HL-60/S4 (cell line): ENCODE results near the gene ABCA3.

Source experiments
- in situ Hi-C: fragments of 300-500 bp; cut with MboI; formaldehyde crosslinking; loops from 2 replicates; pipeline ENCODE4 v1.14.3; 2022; ENCODE audit warnings: low sequenced_read_pairs

The ABCA3 gene

DNA sequence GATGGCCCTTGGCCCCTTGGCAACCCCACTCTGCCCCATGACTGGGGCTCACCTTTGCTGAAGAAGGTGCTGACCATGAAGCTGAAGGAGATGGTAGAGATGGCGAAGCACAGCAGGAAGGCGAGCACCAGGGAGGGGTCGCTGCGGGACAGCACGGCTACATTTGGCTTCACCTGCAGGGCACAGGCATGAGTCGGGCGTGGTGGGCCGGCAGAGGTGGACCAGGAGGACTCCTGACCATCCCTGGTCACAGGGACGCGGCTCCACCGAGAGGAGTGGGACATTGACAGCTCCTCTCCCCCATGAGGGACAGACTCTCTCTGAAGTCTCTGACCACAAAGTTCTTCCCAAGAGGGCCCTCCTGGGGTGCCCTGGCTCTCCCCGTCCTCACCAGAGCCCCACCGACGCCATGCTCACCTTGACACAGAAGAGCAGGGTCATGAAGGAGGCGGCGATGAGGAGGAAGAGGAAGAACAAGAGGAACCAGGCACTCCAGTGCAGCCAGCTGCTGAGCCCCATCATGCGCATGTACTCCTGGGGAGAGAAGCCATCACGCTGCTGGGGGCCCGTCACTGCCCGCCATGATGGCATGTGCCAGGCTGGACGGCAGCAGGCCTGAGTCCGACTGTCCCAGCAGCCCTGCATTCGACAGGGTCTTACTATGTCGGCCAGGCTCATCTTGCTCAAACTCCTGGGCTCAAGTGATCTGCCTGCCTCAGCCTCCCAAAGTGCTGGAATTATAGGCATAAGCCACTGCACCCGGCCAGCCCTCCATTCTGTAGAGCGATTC is 23.1 kb downstream of the ABCA3 start:
- in situ Hi-C loops, result no loop called here

DNA sequence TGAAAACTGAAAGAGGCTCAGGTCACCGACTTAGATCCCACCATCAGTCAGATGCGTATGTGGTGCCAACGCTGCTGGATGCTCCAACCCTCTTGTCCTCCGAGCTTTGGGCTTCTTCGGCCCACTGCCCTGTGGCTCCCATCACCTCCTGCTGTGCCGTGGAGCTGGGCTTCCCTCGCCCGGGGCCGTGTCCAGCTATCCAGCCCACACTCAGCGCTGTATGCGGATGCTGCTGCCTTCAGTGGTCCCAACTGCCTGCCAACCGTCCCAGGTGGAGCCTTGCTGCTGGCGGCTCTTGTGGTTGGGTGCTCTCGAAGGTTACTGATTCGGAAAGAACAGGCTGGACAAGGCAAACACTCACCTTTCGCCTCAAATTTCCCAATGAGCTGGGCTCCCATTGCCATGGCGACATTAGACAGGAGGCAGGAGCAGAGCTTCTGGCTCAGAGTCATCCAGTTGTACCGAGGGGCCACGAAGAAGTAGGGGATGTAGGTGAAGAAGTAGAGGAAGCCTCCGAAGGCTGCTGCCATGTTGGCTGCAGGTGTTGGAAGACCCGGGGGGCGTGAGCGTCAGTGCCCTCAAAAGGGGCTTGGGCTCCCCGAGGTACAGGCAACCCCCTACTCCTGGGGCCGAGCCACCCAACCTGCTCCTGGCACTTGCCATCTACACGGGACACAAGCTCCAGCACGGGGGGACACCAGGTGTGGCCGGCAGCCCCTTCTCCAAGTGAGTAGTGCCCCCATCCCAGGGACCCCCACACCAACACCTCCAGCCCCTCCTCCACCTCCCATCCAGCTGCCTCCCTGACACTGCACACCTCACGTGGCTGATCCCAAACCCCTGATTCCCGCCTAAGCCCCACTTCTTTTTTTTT is 32.2 kb downstream of the ABCA3 start:
- in situ Hi-C loops, result no loop called here

DNA sequence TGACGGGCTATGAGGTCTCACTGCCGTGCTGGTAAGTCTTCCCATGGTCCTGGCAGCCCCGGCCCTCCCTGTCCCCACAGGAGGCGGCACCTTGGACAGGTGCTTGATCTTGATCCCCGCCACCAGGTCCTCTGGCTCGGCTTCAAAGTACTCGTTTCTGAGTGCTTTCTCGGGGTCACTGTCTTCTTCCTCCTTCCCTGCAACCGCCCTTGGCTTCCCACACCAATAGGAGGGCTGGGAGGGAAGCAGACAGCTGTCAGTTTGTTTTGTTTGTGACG is 40.7 kb downstream of the ABCA3 start:
- in situ Hi-C loops, result no loop called here

DNA sequence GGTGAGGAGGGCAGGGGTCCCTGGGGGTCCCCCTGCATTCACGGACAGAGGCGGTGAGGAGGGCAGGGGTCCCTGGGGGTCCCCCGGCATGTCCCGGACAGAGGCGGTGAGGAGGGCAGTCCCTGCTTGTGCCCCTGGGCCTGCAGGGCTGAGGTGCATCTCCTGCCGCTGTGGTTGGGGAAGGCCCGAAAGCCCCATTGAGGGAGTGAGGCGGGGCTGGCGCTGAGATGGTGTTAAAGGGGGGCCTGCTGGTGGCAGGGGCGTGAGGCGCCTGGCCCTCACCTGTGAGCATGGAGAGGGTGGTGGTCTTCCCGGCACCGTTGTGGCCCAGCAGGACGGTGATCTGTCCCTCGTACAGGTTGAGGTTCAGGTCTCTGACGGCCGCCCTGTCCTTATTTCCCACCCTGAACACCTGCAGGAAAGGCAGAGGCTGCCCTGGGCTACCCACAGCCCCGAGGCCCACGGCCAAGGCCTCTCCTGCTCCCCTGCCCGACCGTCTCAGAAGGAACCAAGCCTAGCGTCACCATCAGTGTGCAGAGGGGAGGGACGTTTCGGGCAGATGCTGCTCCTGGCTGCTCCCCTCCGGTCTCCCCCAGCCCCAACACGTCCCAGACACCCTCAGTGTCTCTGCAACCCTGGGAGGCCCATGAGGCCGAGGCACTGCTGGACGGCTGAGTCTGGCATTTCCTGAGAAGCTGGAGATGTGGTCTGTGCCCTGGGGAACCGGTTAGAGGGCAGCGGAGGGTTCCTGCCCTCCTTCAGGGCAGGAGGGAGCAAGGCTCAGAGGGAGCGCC is 41.2 kb downstream of the ABCA3 start:
- in situ Hi-C loops, result no loop called here

DNA sequence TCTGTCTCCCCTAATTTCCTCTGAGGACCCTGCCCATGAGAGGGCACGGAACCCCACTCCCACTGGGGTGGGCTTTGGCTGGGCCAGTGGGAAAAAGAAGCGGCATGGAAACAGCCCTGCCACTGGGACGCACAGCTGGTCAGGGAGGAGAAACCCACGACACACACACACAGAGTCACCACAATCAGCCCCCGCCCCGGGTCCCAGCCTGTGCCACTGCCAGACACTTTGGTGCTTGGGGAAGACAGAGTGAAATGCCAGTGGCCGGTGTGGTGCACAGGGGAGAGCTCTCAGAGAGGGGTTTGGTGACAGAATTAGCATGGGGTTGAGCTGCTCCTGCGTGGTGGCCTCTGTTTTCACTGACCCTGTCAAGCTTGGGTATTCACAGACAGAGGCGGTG is 41.9 kb downstream of the ABCA3 start:
- in situ Hi-C loops, result no loop called here

DNA sequence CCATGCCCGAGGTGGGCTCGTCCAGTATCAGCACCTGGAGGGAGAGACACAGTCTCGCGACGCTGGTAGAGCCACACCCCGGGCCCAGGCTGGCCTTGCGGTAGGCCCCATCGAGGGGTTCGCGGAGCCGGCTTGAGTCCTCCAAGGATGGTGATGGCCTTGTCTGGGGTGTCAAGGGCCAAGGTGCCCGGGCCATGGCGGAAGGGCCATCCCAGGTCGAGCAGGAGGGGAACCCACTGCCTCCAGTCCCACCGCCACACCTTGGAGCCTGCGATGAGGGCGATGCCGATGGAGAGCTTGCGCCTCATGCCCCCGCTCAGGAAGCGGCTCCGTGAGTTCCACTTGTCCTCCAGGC is 43.0 kb downstream of the ABCA3 start:
- in situ Hi-C loops, result no loop called here

DNA sequence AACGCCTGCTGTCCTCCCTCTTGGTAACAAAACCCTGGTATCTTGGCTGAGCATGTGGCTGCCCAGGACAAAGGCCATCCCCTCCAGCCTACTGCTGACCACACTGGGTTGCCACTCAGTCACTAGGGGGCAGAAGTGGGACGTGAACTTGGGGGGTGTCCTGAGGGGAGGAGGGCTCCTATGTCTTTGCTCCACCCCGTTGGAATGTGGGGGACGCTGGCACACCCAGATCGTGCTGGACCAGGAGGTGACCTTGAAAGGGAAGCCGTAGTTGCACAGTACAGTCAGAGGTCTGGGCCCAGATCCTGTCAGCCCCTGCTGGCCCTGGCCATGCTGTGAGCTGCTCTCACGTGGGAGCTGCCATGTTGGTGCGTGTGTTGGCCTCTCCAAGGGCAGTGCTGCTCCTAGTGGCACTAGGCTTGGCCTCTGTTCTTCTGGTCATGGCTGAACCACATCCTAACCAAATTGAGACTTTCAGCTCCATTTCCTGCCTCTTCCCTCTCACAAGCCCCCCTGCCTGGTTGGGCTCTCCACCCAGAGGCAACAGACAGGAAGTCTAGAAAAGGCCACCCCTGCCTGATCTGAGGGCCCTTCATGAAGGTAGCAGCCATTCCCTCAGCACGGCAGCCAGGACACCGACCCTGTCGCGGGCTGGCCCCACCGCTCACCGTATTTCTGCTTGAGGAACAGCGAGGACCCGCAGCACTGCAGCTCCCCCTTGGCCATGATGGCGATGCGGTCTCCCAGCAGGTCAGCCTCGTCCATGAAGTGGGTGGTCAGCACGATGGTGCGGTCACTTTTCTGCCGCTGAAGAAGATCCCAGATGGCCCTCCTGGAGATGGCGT is 43.6 kb downstream of the ABCA3 start:
- in situ Hi-C loops, result no loop called here

DNA sequence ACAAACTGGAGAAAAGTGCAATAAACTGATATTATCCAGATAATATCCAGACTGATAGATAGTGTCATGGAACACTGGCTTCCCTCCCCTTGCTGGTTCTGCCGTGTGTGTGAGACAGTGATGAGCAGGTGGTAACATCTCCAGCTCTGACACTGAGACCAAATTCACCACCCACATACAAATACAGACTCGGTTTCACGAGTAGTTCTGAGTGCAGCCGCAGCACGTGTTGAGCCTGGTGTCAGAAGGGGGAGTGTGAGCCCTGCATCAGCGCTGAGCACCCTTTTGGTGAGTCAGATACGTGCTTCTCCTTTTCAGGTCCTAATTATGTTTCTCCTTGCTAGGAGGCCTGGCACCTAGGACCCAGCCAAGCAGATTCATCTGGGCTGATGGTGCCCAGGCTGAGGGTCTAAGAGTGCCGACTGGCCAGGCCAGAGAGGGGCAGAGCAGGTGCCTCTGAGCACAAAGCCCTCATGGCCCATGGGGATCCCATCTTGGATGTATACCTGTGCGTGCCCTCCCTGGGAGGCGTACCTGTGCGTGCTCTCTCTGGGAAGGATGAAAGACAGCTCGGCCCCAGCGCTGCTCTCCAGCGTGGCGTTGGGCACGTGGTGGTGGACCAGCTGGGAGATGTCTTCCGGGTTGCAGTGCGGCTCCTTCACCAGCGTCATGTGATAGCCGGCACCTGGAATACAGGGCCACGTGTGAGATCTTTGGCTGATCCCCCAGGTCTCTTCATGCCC is 45.3 kb downstream of the ABCA3 start:
- in situ Hi-C loops, result no loop called here

DNA sequence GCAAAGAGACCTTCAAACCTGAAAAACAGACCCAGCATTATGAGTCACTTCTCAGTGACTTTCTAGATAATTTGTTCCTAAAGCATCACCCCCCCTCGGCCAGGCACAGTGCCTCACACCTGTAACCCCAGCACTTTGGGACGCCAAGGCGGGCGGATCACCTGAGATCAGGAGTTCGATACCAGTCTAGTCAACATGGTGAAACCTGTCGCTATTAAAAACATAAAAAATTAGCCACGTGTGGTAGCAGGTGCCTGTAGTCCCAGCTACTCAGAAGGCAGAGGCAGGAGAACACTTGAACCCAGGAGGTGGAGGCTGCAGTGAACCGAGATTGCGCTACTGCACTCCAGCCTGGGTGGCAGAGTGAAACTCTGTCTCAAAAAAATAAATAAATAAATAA is 48.3 kb downstream of the ABCA3 start:
- in situ Hi-C loops, result no loop called here

DNA sequence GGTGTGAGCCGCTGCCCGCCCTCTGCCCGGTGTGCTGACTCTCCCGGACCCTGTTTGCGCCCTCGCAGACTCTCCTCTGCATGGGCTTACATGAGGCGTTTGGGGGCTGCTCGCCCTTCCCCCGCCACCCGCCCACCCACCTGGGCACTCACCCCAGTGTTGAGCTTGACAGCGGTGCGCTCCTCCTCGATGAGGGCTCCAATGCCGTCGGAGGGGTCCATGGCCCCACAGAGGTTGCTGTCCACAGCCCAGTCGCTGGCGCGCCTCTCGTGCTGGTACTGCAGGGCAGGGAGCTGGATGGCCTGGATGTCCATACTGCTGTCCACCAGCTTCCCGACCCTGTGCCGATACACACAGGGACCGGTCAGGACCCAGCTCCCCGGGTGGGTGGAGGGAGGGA is 51.2 kb downstream of the ABCA3 start:
- in situ Hi-C loops, result no loop called here

DNA sequence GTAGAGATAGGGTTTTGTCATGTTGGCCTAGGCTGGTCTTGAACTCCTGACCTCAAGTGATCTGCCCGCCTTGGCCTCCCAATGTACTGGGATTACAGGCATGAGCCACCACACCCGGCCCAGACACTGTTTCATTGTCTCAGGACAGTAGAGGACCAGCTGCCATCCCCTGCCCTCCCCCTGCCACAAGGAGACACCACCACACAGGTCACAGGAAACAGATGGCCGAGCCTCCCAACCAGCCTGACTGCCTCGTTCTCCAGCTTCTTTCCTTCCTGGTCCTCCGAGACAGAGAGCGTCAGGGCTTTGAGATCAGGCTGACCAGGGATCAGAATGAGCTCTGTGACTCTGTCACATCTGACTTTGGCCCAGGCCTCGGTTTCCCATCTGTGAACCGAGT is 51.8 kb downstream of the ABCA3 start:
- in situ Hi-C loops, result no loop called here

DNA sequence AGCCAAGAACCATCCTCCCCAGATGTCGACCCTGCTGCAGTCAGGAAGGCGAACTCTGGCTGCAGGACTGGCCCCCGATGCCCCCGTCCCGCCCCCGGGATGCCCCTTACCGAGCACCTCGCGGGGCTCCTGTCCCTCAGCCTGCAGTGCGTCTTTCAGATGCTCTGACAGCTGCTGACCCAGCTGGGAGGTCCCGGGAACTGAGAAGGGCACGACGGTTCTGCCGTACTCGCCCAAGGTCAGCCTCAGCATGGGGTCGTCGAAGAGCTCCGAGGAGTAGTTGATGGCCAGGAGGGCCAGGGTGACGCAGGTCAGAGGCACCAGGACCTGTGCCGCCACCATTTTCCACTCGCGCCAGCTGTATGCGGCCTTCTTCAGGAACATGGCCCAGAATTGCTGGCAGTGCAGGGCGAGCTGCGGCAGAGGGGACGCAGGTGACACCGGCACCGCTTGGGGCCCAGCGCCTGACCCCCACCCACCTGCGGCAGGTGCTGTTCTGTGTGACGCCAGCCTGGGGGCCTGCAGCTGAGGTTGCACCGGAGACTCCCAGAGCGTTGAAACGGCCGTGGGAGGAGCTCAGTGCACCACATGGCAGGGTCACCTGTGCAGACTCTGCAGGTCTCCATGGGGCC is 52.5 kb downstream of the ABCA3 start:
- in situ Hi-C loops, result no loop called here

DNA sequence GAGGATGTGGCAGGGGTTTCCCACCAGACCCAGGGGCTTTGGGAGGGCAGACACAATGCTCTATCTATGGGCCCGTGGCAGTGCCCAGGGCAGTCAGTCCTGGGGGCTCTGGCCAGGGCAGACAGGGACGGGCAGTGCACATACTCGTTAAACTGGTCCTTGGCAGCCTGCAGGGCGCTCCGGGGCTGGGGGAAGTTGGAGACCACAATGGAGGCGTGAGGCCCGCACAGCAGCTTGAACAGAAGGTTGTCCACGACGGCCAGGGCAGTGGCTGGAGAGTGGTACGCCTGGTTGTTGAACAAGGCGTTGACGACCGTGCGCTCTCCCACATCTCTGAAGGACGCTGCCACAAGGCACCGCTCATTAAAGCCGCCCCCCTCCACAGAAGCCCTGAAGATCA is 54.0 kb downstream of the ABCA3 start:
- in situ Hi-C loops, result no loop called here

DNA sequence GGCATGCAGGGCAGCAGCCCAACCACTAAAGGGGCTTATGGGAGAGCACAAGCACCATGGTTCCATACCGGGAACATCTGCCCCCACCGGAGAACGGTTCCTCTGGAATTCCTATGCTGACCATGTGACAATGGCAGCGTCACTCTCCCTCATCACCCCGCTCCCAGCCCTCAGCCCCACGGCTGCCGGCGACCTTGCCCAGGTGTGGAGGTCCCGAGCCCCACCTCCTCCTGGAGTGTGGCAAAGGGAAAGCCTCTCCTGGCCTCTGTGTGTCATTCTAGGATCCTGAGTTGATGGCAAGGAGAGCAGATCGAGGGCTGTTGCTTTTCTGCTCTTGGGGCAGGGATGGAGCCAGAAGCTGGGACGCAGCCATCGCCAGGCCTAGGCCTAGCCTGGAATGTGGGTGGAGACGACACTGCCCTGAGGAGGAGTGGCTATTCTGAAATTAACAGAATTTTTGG is 54.8 kb downstream of the ABCA3 start:
- in situ Hi-C loops, result no loop called here

DNA sequence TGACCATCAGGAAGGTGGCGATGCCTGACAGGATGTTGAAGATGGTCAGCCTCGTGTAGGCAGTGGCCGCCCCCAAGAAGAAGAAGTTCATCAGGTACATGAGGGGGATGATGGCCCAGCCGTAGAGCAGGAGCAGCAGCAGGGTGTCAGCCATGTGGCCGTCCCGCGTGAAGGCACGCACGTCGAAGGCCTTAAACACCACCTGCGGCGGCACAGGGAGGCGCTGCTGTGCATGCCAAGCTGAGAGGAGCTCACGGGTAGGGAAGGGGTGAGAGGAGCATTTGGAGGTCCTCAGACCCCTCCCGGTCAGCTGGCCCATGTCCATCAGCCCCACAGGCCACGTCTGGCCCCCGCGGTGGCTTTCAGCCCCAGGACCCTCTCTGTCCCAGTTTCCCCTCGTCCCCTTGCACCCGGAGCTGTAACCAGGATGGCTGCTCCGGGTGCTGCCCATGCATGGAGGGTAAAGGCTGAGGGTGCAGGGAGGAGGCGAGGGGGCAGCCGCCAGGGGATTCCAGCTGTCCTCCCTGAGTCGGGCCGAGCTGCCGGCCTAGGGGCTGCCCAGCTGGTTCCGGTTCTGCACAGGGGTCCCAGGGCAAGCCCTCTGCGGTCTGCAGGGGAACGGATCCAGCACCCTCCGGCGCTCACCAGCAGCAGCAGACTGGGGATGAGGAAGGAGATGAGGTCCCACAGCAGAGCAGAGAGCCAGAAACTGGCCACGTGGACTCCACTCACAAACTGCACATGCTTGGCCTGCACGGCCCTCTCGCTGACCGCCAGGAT is 55.5 kb downstream of the ABCA3 start:
- in situ Hi-C loops, result no loop called here

DNA sequence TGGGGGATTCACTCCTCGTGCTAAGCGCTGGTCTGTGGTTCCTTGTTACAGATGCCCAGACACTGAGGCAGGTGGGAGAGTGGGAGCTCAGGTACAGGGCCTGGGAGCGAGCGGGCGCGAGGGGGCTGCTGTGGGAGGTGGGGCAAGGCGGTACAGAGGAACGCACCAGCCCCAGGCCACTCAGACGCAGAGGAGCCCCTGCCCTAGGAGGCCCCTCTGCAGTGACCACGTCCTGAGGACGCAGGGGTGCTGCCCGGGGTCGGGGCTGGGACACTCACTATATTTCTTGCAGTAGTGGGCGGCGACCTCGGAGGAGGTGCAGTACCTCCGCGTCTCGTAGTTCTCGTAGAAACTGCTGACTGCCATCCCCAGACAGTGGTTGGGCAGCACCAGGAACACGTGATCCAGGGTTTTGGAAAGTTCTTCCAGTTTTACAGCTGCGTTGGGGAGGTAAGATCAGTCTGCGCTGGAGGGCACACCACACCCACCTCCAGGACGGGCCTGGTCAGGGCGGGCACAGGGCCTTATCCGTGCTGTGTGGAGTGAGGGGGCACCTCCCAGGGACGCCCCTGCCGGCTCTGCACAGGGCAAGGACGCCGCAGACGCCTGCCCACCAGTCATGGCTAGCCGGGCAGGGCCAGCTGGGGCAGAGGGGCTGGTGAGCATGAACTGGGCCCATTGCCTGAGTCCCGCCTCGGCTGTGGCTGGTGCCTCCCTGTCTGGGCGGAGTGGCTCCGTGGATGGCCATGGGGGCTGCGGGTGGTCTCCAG is 56.3 kb downstream of the ABCA3 start:
- in situ Hi-C loops, result no loop called here

DNA sequence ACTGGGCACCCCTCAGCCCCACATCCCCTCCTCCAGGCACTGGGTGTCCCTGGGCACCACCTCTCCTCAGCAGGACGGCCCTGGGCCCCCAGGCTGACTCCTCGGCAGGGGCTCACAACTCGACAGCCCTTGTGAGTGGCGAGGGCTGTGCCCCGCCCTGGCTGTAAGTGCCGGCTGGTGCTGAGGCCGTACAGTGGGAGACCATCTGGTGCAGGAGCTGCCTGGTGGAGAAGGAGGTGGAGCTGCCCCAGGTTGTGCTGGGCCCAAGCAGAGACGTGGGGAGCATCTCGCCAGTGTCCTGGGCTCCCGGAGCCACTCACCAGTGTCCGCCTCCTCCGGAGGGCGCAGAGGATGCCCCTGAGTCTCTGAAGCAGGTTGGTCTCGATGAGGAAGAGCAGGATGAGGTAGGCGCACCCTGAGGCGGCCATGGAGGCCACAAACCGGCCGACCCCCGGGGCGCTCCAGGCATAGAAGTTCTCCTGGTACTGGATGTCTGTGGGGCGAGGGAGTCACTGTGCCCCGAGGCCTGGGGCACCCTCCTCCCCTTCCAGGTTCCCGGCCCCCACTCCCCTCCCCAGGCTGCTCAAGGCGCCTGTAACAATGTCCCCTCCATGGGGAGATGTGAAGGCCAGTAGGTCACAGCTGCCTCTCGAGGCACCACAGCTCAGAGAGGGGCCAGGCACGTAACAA is 57.5 kb downstream of the ABCA3 start:
- in situ Hi-C loops, result no loop called here

DNA sequence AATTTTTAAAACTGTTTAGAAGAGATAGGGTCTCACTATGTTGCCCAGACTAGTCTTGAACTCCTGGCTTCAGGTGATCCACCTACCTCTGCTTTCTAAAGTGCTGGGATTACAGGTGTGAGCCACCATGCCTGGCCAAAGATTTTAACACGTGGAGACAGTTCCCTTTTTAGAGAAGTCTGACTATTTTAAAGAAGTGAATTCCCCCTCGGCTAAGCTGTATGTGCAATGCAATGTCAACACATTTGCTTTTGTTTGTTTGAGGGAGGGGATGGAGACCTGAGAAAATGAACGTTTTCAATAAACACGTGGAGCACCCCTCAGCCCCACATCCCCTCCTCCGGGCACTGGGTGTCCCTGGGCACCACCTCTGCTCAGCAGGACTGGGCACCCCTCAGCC is 58.3 kb downstream of the ABCA3 start:
- in situ Hi-C loops, result no loop called here
